ENCODE results near the gene LRPPRC. TPM values are rescaled to one million over a fixed set of nuclear protein-coding genes. Genes with fewer than 3 reads are reported as not detected.

The LRPPRC gene
- polyA plus RNA-seq, 1 of the 3 experiments (the other 2 are of a cell fraction): 31.4 TPM

DNA sequence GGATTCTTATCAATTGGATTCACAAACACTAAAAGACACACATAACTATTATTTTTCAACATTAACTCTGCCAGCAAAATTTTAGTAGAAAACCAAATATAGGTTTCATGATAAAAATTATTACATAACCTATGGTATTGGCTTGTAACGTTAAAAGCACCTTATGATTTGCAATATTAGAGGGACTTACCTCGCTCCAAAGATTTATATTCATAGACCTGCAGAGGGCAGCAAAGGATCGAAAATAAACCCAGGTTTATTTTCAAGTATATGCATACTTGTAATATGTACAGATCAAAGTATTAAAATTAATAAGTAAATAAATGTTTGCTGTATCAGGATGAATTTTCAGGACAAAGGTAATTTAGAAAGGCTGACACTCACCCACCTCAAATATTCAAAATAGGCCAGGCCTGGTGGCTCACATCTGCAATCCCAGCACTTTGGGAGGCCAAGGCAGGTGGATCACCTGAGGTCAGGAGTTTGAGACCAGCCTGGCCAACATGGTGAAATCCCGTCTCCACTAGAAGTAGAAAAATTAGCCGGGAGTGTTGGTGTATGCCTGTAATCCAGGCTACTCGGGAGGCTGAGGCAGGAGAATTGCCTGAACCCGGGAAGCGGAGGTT is 45.3 kb downstream of the LRPPRC start:
- Histone ChIP-seq H3K27ac (ENCODE audit: low read depth in 2 of 2, low read length in 1 of 2) (no peak overlapping the region), H3K9ac (no peak overlapping the region), H3K4me1 (ENCODE audit: control insufficient read depth in 1 of 2, insufficient read depth in 2 of 2, low read depth in 1 of 2, low read length in 1 of 2) (no peaks in the 10 kb centered on the region; a peak in 1 of 4 replicates), H3K4me3 (ENCODE audit: low read depth in 2 of 2, low read length in 1 of 2) (no peak overlapping the region), H3K4me2 (no peak overlapping the region), H3K36me3 (replicated peaks in 1 of 2; ENCODE audit: control insufficient read depth in 1 of 2, insufficient read depth in 2 of 2, low read length in 1 of 2) (peaks cover 81 to 88% of the 10 kb centered on the region in 2 experiments), H2AFZ (ENCODE audit: low read depth) (no peak overlapping the region), H3K27me3 (ENCODE audit: insufficient read depth) (no peaks in the 10 kb centered on the region), H3K9me2 (no peaks in the 10 kb centered on the region), H3K79me2 (ENCODE audit: insufficient read depth) (no peaks in the 10 kb centered on the region), H3F3A (replicated peaks; ENCODE audit: insufficient read depth) (peaks cover 12% of the 10 kb centered on the region), H4K20me1 (ENCODE audit: insufficient read depth) (no peaks in the 10 kb centered on the region), H3K9me3 (no peaks in the 10 kb centered on the region)
- TF ChIP-seq, protein P1, sequence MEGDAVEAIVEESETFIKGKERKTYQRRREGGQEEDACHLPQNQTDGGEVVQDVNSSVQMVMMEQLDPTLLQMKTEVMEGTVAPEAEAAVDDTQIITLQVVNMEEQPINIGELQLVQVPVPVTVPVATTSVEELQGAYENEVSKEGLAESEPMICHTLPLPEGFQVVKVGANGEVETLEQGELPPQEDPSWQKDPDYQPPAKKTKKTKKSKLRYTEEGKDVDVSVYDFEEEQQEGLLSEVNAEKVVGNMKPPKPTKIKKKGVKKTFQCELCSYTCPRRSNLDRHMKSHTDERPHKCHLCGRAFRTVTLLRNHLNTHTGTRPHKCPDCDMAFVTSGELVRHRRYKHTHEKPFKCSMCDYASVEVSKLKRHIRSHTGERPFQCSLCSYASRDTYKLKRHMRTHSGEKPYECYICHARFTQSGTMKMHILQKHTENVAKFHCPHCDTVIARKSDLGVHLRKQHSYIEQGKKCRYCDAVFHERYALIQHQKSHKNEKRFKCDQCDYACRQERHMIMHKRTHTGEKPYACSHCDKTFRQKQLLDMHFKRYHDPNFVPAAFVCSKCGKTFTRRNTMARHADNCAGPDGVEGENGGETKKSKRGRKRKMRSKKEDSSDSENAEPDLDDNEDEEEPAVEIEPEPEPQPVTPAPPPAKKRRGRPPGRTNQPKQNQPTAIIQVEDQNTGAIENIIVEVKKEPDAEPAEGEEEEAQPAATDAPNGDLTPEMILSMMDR (IDR thresholded peaks at IDR 0.05): peak; percentile 76
- TF ChIP-seq TEAD4 (IDR thresholded peaks at IDR 0.05; ENCODE audit: borderline replicate concordance, insufficient read depth) (no peak), RAD21 (IDR thresholded peaks at IDR 0.05; ENCODE audit: low read length) (peak; percentile 68)
- peak; percentile 37 for DNase-seq
- 78% methylated on average over 8 of the region's 8 CpGs for WGBS (ENCODE audit: low lambda C conversion rate)
- ChIA-PET CTCF (interaction anchor here (0.8 to 5.2 kb wide), 14 partner anchors 10 to 112 kb away, joined by 3 to 38 read pairs (median 4); no protein-coding TSS in a partner anchor), POLR2A (no interaction called here)

DNA sequence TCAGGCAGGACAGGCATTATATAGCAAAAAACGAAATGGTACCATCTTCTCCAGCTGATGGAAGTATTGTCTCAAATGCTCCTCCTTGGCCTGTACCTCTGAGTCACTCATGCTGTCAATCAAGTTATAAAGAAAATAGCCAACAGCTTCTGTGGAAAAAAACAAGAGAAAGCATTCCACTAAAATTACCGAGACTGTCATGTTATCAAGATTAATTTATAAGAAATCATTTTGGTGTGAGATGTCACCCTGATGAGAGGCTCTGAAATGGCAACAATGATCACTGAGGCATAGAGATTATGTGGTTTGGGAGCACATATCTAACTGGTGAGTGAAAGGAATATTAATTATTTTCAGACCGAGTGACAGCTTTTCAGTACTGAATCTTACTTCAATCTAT is 47.4 kb downstream of the LRPPRC start:
- peaks cover 77 to 90% of the 10 kb centered on the region in 2 experiments for H3K36me3 ChIP-seq (replicated peaks in 1 of 2; ENCODE audit: control insufficient read depth in 1 of 2, insufficient read depth in 2 of 2, low read length in 1 of 2)
- H3K27me3 ChIP-seq (ENCODE audit: insufficient read depth): no peaks in the 10 kb centered on the region
- H3K9ac ChIP-seq: no peak overlapping the region
- ChIA-PET POLR2A (no interaction called here), CTCF (interaction anchor here (0.8 to 10.8 kb wide), 8 partner anchors 11 to 348 kb away, joined by 3 to 77 read pairs (median 7); no protein-coding TSS in a partner anchor)
- peaks cover 0 to 14% of the 10 kb centered on the region in 2 experiments; a peak in 2 of 4 replicates for H3K4me1 ChIP-seq (ENCODE audit: control insufficient read depth in 1 of 2, insufficient read depth in 2 of 2, low read depth in 1 of 2, low read length in 1 of 2)
- no peaks in the 10 kb centered on the region for H3K79me2 ChIP-seq (ENCODE audit: insufficient read depth)
- no peak overlapping the region for H3K4me2 ChIP-seq
- H2AFZ ChIP-seq (ENCODE audit: low read depth): no peak overlapping the region
- H4K20me1 ChIP-seq (ENCODE audit: insufficient read depth): no peaks in the 10 kb centered on the region
- no peak for DNase-seq
- peaks cover 14% of the 10 kb centered on the region for H3F3A ChIP-seq (replicated peaks; ENCODE audit: insufficient read depth)
- H3K9me3 ChIP-seq: no peaks in the 10 kb centered on the region
- H3K4me3 ChIP-seq (ENCODE audit: low read depth in 2 of 2, low read length in 1 of 2): no peak overlapping the region
- 77% methylated on average over 3 of the region's 3 CpGs for WGBS (ENCODE audit: low lambda C conversion rate)
- TF ChIP-seq RFX5 (IDR thresholded peaks at IDR 0.05; ENCODE audit: low read length) (no peak), CHD2 (IDR thresholded peaks at IDR 0.05; ENCODE audit: low read length, partially characterized antibody) (no peak), EP300 (IDR thresholded peaks at IDR 0.05; ENCODE audit: borderline replicate concordance in 1 of 2, low read depth in 1 of 2, low read length in 1 of 2) (no peak), FOXJ3 (CRISPR knock-in tag; IDR thresholded peaks at IDR 0.05) (no peak)
- TF ChIP-seq, protein P2, sequence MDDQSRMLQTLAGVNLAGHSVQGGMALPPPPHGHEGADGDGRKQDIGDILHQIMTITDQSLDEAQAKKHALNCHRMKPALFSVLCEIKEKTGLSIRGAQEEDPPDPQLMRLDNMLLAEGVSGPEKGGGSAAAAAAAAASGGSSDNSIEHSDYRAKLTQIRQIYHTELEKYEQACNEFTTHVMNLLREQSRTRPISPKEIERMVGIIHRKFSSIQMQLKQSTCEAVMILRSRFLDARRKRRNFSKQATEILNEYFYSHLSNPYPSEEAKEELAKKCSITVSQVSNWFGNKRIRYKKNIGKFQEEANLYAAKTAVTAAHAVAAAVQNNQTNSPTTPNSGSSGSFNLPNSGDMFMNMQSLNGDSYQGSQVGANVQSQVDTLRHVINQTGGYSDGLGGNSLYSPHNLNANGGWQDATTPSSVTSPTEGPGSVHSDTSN (IDR thresholded peaks at IDR 0.05): peak; percentile 55
- TF ChIP-seq, protein P3, sequence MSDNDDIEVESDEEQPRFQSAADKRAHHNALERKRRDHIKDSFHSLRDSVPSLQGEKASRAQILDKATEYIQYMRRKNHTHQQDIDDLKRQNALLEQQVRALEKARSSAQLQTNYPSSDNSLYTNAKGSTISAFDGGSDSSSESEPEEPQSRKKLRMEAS (IDR thresholded peaks at IDR 0.05; ENCODE audit: low read depth): no peak
- TF ChIP-seq, protein P4, sequence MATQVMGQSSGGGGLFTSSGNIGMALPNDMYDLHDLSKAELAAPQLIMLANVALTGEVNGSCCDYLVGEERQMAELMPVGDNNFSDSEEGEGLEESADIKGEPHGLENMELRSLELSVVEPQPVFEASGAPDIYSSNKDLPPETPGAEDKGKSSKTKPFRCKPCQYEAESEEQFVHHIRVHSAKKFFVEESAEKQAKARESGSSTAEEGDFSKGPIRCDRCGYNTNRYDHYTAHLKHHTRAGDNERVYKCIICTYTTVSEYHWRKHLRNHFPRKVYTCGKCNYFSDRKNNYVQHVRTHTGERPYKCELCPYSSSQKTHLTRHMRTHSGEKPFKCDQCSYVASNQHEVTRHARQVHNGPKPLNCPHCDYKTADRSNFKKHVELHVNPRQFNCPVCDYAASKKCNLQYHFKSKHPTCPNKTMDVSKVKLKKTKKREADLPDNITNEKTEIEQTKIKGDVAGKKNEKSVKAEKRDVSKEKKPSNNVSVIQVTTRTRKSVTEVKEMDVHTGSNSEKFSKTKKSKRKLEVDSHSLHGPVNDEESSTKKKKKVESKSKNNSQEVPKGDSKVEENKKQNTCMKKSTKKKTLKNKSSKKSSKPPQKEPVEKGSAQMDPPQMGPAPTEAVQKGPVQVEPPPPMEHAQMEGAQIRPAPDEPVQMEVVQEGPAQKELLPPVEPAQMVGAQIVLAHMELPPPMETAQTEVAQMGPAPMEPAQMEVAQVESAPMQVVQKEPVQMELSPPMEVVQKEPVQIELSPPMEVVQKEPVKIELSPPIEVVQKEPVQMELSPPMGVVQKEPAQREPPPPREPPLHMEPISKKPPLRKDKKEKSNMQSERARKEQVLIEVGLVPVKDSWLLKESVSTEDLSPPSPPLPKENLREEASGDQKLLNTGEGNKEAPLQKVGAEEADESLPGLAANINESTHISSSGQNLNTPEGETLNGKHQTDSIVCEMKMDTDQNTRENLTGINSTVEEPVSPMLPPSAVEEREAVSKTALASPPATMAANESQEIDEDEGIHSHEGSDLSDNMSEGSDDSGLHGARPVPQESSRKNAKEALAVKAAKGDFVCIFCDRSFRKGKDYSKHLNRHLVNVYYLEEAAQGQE (IDR thresholded peaks at IDR 0.05; ENCODE audit: low read depth, low read length): no peak
- TF ChIP-seq, protein P5, sequence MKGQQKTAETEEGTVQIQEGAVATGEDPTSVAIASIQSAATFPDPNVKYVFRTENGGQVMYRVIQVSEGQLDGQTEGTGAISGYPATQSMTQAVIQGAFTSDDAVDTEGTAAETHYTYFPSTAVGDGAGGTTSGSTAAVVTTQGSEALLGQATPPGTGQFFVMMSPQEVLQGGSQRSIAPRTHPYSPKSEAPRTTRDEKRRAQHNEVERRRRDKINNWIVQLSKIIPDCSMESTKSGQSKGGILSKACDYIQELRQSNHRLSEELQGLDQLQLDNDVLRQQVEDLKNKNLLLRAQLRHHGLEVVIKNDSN (IDR thresholded peaks at IDR 0.05; ENCODE audit: borderline replicate concordance, low read depth): no peak
- H3K9me2 ChIP-seq: no peaks in the 10 kb centered on the region
- no peak overlapping the region for H3K27ac ChIP-seq (ENCODE audit: low read depth in 2 of 2, low read length in 1 of 2)

All from SK-N-SH (cell line).